ENCODE results near the gene CARD9. TPM values are rescaled to one million over a fixed set of nuclear protein-coding genes. Genes with fewer than 3 reads are reported as not detected.

The CARD9 gene
- polyA plus RNA-seq, 1 of the 3 experiments (the other 2 are of a cell fraction), result 1.1 TPM

DNA sequence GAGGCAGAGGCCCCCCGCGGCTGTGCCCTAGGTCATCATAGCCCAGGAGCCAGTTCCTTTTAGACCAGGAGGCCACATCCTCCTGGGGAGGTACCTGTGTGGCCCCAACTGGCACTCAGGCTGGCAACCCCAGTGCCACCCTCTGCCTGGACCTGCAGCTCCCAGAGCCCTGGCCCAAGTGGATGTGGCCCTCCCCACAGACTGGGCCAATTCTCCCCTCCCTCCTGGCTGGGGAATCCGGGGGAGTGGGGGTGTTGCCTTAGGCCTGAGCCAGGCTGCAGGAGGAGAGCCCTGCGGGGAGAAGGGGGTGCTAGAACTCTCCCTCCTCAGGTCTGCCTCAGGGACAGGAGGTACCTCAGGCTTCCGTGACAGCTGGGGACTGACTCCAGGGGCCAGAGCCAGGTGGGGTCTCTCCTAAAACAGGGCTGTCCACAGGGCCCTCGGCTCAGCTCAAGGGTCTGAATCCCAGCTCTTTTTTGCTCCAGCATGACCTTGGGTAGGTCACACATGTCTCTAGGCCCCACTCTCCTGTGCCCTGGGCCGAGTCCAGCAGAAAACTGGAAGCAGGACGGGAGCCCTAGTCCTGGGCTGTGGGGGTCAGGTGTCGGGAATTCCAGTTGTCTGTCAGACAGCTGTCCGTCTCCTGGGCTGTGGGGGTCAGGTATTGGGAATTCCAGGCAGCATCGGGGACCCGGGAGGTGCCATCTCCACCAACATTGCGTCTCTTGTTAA, 19.5 kb downstream of the CARD9 start (continued):
- no peak for TF ChIP-seq USF2 (IDR thresholded peaks at IDR 0.05; ENCODE audit: borderline replicate concordance, low read depth, low read length)
- TF ChIP-seq, protein P1, sequence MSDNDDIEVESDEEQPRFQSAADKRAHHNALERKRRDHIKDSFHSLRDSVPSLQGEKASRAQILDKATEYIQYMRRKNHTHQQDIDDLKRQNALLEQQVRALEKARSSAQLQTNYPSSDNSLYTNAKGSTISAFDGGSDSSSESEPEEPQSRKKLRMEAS (IDR thresholded peaks at IDR 0.05; ENCODE audit: low read depth), result no peak
- no peak for TF ChIP-seq FOXJ3 (CRISPR knock-in tag; IDR thresholded peaks at IDR 0.05)
- no peak for TF ChIP-seq NRF1 (IDR thresholded peaks at IDR 0.05; ENCODE audit: low read depth, low read length)

GRCh38 chr9:136353088-136353487, 20.4 kb downstream of the CARD9 start:
- Histone ChIP-seq H3K79me2 (ENCODE audit: insufficient read depth) (no peaks in the 10 kb centered on the region), H3K9me2 (no peaks in the 10 kb centered on the region), H2AFZ (ENCODE audit: low read depth) (no peak overlapping the region), H3K27me3 (ENCODE audit: insufficient read depth) (no peaks in the 10 kb centered on the region), H3K4me1 (ENCODE audit: control insufficient read depth in 1 of 2, insufficient read depth in 2 of 2, low read depth in 1 of 2, low read length in 1 of 2) (peaks cover 0 to 51% of the 10 kb centered on the region in 2 experiments; a peak in 1 of 4 replicates), H3K9ac (no peak overlapping the region), H3K4me2 (no peak overlapping the region), H3K36me3 (replicated peaks in 1 of 2; ENCODE audit: control insufficient read depth in 1 of 2, insufficient read depth in 2 of 2, low read length in 1 of 2) (peaks cover 0 to 14% of the 10 kb centered on the region in 2 experiments), H3K4me3 (ENCODE audit: low read depth in 2 of 2, low read length in 1 of 2) (no peak overlapping the region), H3F3A (replicated peaks; ENCODE audit: insufficient read depth) (no peaks in the 10 kb centered on the region), H3K9me3 (no peaks in the 10 kb centered on the region), H3K27ac (ENCODE audit: low read depth in 2 of 2, low read length in 1 of 2) (no peak overlapping the region), H4K20me1 (ENCODE audit: insufficient read depth) (no peaks in the 10 kb centered on the region)
- ChIA-PET POLR2A (no interaction called here), CTCF (interaction anchor here (1.2 to 4.1 kb wide), 4 partner anchors 8 to 69 kb away, joined by 3 to 23 read pairs (median 11); partner anchors contain the start of gene DNLZ)
- 46% methylated on average over 3 of the region's 11 CpGs for WGBS (ENCODE audit: low lambda C conversion rate)
- no peak for DNase-seq
- TF ChIP-seq CTCF (IDR thresholded peaks at IDR 0.05) (no peak), TAF1 (IDR thresholded peaks at IDR 0.05; ENCODE audit: borderline replicate concordance, low read depth, low read length) (no peak), FOSL2 (IDR thresholded peaks at IDR 0.05; ENCODE audit: borderline replicate concordance, low read depth) (no peak), FOXM1 (IDR thresholded peaks at IDR 0.05; ENCODE audit: low read depth) (no peak), TEAD4 (IDR thresholded peaks at IDR 0.05; ENCODE audit: borderline replicate concordance, insufficient read depth) (no peak), SMC3 (IDR thresholded peaks at IDR 0.05; ENCODE audit: low read depth, low read length) (no peak), PBX3 (IDR thresholded peaks at IDR 0.05) (no peak), RFX5 (IDR thresholded peaks at IDR 0.05; ENCODE audit: low read length) (no peak), POLR2AphosphoS5 (IDR thresholded peaks at IDR 0.05; ENCODE audit: low read depth, low read length) (no peak), JUND (IDR thresholded peaks at IDR 0.05) (no peak), RXRA (IDR thresholded peaks at IDR 0.05; ENCODE audit: borderline replicate concordance, low read depth) (no peak), MXI1 (IDR thresholded peaks at IDR 0.05; ENCODE audit: low read depth, low read length) (no peak), SIN3A (IDR thresholded peaks at IDR 0.05; ENCODE audit: borderline replicate concordance, low read depth, low read length) (no peak), FOXJ3 (CRISPR knock-in tag; IDR thresholded peaks at IDR 0.05) (no peak), TCF12 (IDR thresholded peaks at IDR 0.05) (no peak), ELF1 (IDR thresholded peaks at IDR 0.05) (no peak)
- TF ChIP-seq, protein P2, sequence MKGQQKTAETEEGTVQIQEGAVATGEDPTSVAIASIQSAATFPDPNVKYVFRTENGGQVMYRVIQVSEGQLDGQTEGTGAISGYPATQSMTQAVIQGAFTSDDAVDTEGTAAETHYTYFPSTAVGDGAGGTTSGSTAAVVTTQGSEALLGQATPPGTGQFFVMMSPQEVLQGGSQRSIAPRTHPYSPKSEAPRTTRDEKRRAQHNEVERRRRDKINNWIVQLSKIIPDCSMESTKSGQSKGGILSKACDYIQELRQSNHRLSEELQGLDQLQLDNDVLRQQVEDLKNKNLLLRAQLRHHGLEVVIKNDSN (IDR thresholded peaks at IDR 0.05; ENCODE audit: borderline replicate concordance, low read depth), result no peak

All from SK-N-SH (cell line).